GM12891 (cell line): Measurements from ENCODE around the gene JAKMIP3.

Experiments used
- POLR2A ChIP-seq: IDR thresholded peaks from 2 replicates; pipeline ENCODE4 v1.6.1; 2011; ENCODE audit warnings: low read depth, low read length, control low read depth
- POLR2AphosphoS5 ChIP-seq: IDR thresholded peaks from 2 replicates; pipeline ENCODE4 v1.6.1; 2011; ENCODE audit warnings: low read depth, low read length, control low read depth
- SPI1 ChIP-seq: IDR thresholded peaks from 2 replicates; pipeline ENCODE4 v1.6.1; 2011; ENCODE audit warnings: low read depth, low read length, control low read depth

DNA sequence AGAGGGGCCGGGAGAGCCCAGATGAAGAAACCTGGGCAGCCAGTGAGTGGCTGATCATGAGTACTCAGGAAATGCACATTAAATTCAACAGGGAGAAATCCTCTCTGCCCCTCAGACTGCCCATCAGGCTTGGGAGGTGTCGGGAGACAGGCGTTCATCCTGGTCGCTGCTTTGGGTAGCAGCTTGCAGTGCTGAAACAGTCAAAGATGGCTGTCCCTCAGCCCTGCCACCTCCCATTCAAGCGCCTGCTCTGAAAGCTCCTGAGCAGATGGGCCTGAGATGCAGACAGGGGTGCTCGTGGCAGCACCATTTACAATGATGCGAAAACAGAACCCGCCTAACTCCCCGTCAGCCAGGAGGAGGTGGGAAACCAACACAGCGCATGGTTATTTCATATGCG is 3.6 kb upstream of the JAKMIP3 start:
- no peak for TF ChIP-seq POLR2AphosphoS5
- TF ChIP-seq POLR2A, result no peak
- TF ChIP-seq SPI1, result no peak
